Lower lobe of right lung (tissue), 2 donors: ENCODE results near the gene MBNL2. TPM values are rescaled to one million over a fixed set of nuclear protein-coding genes. Genes with fewer than 3 reads are reported as not detected.
A peak's percentile ranks its signal among the peaks of the same experiment; 100 is the strongest.

Source experiments
- ATAC-seq, 2 donors: fragments of 200-7000 bp; cut with Tn5 transposase; one replicate each; pipeline ENCODE4 v1.9.1; 2020 to 2022; ENCODE audit warnings: mild to moderate bottlenecking in 2 of 2, moderate library complexity in 2 of 2
- DNase-seq: peaks from one replicate; pipeline ENCODE4 v3.0.0-alpha.2; 2020
- H3K27ac ChIP-seq: fragments of 200-600 bp; one replicate; pipeline ENCODE4 v1.8.0; 2022
- H3K27me3 ChIP-seq: fragments of 200-600 bp; one replicate; pipeline ENCODE4 v1.8.0; 2022; ENCODE audit warnings: low read depth
- H3K36me3 ChIP-seq: fragments of 200-600 bp; one replicate; pipeline ENCODE4 v1.8.0; 2022; ENCODE audit warnings: mild to moderate bottlenecking
- H3K4me1 ChIP-seq: fragments of 200-600 bp; one replicate; pipeline ENCODE4 v1.8.0; 2022
- H3K4me3 ChIP-seq: fragments of 200-600 bp; one replicate; pipeline ENCODE4 v1.8.0; 2022; ENCODE audit warnings: mild to moderate bottlenecking
- H3K9me3 ChIP-seq: fragments of 200-600 bp; one replicate; pipeline ENCODE4 v1.8.0; 2022
- intact Hi-C: fragments of 100-400 bp; cut with DNase I; formaldehyde crosslinking; loops from one replicate; pipeline ENCODE4 v1.11.0; 2022
- total RNA-seq: library from RNA; stranded (reverse); fragmentation: NEBNext Ultra II Directional; extraction: Animal tissue kit (Norgen Biotek cat#: 25700); gene quantifications from one replicate; pipeline ENCODE4 v1.2.1, GENCODE V29; 2021
- TF ChIP-seq, protein P1 (sequence below): fragments of 200-600 bp; IDR thresholded peaks from one replicate; pipeline ENCODE4 v1.8.0; 2022; ENCODE audit warnings: antibody characterized with exemption, mild to moderate bottlenecking
- donor health status: DM: no; HTN: yes; CAD: no; lungs with severe emphysema.

Gene MBNL2
- total RNA-seq, 1 donor from 2014 or later, result 58.2 TPM

DNA sequence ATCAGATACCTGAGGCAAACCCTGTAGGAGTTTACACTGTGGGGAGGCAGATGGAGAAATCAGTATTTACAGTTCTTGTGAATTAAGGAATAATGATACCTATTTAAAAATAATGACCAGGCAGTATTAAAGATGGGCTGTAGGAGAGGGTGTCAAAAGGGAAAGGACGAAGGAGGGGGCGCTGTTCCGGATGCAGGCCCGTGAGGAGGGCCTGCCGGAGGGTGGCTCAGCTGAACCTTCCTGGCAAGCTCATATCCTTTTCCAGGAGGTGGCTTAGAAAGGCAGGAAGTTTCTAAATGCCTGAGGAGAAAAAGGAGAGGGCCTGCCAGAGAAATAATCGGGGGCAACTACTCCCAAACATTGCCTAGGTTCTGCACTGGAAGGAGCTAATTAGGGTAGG lies 46.6 kb downstream of the MBNL2 start:
- Histone ChIP-seq H3K36me3 (peaks cover 9% of the 10 kb centered on the region), H3K4me1 (peaks cover 49% of the 10 kb centered on the region), H3K9me3 (no peaks in the 10 kb centered on the region), H3K4me3 (no peak overlapping the region), H3K27ac (no peak overlapping the region), H3K27me3 (no peaks in the 10 kb centered on the region)
- DNase-seq (no peak), ATAC-seq (peak in 1 of 2 donors; percentile 24)
- TF ChIP-seq, protein P1, sequence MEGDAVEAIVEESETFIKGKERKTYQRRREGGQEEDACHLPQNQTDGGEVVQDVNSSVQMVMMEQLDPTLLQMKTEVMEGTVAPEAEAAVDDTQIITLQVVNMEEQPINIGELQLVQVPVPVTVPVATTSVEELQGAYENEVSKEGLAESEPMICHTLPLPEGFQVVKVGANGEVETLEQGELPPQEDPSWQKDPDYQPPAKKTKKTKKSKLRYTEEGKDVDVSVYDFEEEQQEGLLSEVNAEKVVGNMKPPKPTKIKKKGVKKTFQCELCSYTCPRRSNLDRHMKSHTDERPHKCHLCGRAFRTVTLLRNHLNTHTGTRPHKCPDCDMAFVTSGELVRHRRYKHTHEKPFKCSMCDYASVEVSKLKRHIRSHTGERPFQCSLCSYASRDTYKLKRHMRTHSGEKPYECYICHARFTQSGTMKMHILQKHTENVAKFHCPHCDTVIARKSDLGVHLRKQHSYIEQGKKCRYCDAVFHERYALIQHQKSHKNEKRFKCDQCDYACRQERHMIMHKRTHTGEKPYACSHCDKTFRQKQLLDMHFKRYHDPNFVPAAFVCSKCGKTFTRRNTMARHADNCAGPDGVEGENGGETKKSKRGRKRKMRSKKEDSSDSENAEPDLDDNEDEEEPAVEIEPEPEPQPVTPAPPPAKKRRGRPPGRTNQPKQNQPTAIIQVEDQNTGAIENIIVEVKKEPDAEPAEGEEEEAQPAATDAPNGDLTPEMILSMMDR, result no peak
- intact Hi-C loops, result no loop called here

DNA sequence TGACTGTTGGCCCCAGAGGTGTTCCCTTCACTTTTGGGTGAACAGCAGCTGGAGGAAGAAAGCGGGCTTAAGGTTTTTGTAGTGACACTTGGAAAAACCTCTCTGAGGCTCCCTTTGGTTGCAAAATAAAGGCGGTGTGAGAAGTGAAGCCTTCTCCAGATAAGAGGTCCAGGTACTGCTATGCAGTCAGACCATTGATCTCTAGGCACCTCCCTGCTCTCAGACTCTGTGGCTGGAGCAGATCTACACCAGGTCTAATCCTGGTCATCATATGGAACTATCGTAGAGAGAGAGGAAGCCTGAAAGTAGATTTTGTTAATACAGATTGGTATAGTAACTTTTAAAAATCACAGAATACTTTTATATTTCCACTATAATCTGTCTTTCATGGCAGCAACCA lies 47.5 kb downstream of the MBNL2 start:
- Histone ChIP-seq H3K27me3 (no peaks in the 10 kb centered on the region), H3K4me3 (no peak overlapping the region), H3K36me3 (peaks cover 9% of the 10 kb centered on the region), H3K27ac (peak overlapping the region; percentile 13), H3K9me3 (no peaks in the 10 kb centered on the region), H3K4me1 (peaks cover 57% of the 10 kb centered on the region)
- DNase-seq (no peak), ATAC-seq (no peak)
- intact Hi-C loops, result no loop called here
- TF ChIP-seq, protein P1, result no peak

GRCh38 chr13:97272526-97272925 lies 50.4 kb downstream of the MBNL2 start:
- no peaks in the 10 kb centered on the region for H3K27me3 ChIP-seq
- intact Hi-C loops, result no loop called here
- peaks cover 26% of the 10 kb centered on the region for H3K36me3 ChIP-seq
- ATAC-seq, result no peak
- H3K4me3 ChIP-seq, result no peak overlapping the region
- TF ChIP-seq, protein P1, result no peak
- H3K9me3 ChIP-seq, result no peaks in the 10 kb centered on the region
- H3K4me1 ChIP-seq, result peaks cover 68% of the 10 kb centered on the region
- H3K27ac ChIP-seq, result no peak overlapping the region
- no peak for DNase-seq

DNA sequence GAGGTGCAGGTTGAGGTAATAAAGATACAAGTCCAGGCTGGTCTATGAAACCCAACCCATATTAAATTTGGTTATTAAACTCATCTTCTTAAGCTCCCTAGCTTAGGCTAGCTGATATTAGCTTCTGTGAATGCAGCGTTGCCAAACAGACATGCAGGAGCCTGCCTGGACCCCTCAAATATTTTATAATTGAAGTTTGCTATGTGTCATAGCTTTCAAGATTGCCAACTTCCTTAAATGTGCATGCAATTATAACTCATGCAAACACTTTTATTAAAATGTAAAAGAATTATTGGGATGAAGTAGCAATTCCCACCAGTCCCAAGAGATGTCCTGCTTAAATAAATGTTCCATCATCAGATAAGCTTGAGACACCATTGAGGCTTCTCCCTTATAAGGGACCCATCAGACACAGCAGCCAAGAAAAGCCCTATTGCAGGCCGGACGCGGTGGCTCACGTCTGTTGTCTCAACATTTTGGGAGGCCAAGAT lies 51.3 kb downstream of the MBNL2 start:
- TF ChIP-seq, protein P1, result no peak
- no peak overlapping the region for H3K27ac ChIP-seq
- no peak overlapping the region for H3K4me3 ChIP-seq
- peaks cover 68% of the 10 kb centered on the region for H3K4me1 ChIP-seq
- H3K9me3 ChIP-seq, result no peaks in the 10 kb centered on the region
- no peaks in the 10 kb centered on the region for H3K27me3 ChIP-seq
- DNase-seq (no peak), ATAC-seq (no peak)
- intact Hi-C loops, result no loop called here
- H3K36me3 ChIP-seq, result peaks cover 17% of the 10 kb centered on the region

DNA sequence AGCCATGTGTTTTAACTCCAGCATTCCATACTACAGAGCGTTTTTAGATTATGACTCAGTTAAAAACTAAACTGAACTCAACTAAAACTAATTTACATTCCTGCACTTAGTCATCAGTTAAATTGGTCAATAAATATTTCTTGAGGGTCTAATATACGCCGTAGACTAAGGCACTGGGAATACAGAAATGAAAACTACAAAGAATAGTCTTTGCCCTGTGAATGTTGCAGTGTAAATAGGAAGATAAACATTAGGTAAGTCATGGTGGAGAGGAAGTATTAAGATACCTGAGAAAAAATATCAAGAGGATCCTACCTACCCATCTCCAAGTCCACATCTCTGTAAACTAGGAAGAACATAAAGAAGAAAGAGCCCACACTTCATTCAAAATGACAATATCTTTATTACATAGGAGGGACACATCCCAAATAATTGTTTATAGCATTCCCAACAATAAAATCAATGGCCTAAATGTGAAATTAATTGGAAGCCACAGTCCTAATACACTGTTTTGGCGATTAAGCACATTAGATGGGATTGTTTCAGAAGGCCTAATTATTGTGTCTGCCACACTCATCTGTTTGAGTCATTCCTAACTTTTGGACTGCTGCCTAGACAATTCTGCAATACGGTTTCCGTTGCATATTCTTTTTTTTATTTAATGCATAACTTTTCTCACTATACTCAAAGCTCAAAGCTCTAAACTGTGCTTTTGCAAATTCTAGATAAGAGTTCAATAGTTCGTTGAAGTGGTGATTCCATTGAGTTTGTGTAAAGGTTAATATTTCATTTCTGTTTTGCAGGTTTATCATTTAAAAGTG lies 52.9 kb downstream of the MBNL2 start:
- Histone ChIP-seq H3K4me3 (no peak overlapping the region), H3K27me3 (no peaks in the 10 kb centered on the region), H3K9me3 (no peaks in the 10 kb centered on the region), H3K27ac (no peak overlapping the region), H3K4me1 (peaks cover 69% of the 10 kb centered on the region), H3K36me3 (peaks cover 17% of the 10 kb centered on the region)
- TF ChIP-seq, protein P1, result no peak
- ATAC-seq (peak in 1 of 2 donors; percentile 64), DNase-seq (no peak)
- intact Hi-C loops, result no loop called here
